Jurkat, Clone E6-1 (cell line): ENCODE results near the gene CA11.

ENCODE experiments used
- DNase-seq: peaks from one replicate; pipeline ENCODE4 v3.0.0-alpha.2; 2011; ENCODE audit warnings: low read depth, low spot score
- H3K4me3 ChIP-seq: 2 replicates; pipeline ENCODE4 v1.5.1; 2011; ENCODE audit warnings: mild to moderate bottlenecking, low read length, control low read depth, moderate library complexity

The CA11 gene

DNA sequence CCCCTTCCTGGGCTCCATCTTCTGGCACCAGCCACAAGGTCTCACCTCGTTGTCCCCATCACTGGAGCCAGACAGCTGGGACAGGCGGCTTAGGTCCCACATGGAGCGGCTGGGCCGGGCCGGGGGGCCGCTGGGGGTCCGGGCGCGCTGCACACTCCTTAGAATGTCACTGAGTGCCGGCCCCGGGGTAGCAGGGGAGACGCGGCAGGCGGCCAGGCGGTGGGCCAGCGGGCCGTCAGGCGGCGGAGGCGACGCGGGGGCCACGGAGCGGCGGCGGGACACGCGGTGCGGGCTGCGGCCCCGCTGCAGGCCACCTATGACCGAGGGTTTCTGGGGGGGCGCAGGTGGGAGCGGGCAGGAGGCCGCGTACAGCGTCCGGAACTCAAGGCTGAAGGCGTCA lies 42.5 kb downstream of the CA11 start:
- no peak for DNase-seq
- no peak overlapping the region for H3K4me3 ChIP-seq

DNA sequence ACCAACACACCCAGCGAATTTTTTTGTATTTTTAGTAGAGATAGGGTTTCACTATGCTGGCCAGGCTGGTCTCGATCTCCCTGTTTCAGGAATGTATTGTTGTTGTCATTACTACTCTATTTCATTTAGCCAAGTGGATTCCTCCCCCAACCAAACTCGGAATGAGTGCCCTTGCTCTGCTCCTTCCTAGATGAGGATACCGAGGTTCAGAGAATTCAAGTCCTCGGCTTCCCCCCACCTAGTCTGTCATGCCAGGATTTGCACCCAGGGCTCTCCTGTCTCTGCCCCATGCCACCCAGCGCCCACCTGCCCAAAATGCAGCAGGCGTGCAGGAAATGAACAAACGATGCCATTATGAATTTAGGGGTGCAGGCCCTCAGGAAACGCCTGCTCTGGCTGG lies 43.0 kb downstream of the CA11 start:
- H3K4me3 ChIP-seq, result no peak overlapping the region
- DNase-seq, result no peak

DNA sequence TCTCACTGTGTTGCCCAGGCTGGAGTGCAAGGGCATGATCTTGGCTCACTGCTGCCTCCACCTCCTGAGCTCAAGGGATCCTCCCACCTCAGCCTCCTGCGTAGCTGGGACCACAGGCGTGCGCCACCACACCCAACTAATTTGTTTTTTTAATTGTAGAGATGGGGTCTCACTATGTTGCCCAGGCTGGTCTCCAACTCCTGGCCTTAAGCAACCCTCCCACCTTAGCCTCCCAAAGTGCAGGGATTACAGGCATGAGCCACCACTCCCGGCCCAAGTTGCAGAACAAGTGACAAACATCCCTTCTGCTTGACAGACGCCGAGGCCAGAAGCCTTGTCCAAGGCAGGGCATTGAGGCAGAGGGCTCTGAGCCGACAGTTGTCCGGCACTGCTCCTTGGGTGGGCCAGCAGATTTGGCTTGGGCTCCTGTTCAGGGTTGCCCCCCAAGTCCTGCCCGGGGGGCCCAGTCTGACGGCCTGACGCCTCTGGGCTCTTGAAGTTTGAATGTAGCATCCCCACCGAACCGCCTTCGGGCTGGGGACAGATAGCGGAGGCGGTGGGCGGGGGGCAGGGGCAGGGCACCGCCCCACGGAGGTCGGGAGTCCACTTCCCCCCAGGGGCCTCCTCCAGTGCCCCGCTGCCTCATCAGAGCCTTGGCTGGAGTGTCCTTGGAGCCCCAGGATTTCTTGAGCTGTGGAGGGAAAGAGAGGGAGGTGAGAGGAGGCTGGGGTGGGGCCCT lies 45.1 kb downstream of the CA11 start:
- H3K4me3 ChIP-seq, result no peak overlapping the region
- no peak for DNase-seq

DNA sequence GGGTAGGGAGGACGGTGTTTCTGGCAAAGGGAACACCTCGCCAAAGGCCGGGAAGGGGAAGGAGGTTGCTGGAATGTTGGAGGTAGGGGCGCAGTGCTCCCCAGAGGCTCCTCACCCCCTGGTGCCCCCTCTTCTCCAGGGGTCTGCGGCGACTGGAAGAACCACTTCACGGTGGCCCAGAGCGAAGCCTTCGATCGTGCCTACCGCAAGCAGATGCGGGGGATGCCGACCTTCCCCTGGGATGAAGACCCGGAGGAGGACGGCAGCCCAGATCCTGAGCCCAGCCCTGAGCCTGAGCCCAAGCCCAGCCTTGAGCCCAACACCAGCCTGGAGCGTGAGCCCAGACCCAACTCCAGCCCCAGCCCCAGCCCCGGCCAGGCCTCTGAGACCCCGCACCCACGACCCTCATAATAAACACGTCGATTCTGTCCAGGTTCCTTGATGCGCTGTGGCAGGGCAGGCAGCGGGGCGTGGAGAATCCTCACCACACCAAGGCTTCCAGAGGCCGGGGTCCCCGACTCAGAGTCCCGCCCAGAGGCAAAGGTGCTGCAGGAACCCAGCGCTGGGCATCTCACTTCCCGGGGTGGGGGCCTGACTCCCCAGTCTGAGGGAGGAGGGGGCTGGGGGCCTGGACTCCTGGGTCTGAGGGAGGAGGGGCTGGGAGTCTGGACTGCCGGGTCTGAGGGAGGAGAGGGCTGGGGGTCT lies 46.8 kb downstream of the CA11 start:
- no peak overlapping the region for H3K4me3 ChIP-seq
- no peak for DNase-seq

DNA sequence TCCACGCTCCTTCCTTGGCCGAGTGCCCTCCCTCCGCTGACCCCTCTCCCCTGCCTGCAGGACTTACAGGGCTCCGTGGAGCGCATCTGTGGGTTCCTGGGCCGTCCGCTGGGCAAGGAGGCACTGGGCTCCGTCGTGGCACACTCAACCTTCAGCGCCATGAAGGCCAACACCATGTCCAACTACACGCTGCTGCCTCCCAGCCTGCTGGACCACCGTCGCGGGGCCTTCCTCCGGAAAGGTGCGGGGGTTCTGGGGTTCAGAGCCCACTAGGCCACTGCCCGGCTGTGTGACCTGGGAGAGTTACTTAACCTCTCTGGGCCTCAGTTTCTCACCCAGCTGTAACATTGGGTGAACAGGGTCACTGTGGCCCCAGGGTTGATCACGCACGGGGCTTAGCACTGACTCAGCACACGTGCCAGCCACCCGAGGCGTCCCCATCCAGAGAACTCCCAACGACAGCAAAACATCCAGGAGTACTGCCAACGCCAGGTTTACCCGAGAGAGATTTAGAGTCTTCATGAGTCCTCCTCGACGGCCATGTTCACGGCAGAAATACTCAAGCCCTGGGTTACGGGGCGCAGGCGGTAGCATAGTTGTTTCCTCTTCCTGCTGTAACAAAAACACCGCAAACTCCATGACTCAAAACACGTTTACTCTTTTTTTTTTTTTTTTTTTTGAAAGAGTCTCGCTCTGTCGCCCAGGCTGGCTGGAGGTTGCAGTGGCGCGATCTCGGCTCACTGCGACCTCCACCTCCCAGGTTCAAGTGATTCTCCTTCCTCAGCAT lies 49.1 kb downstream of the CA11 start:
- no peak for DNase-seq
- H3K4me3 ChIP-seq, result no peak overlapping the region

DNA sequence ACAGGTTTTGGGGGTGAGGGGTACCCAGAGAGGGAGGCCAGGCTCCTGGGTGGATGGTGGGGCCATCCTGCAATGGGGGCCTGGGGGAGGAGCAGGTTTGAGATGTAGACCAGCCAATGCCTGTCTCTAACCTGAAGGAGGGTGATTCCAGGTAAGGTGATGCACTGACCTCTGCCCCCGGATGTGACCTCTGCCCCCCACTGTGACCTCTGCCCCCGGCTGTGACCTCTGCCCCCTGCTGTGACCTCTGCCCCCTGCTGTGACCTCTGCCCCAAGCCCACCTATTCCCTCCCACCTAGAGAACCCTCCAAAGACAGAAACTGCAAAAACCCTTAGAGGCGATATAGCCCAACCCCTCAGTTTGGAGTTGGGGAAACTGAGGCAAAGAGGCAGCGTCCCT lies 49.8 kb downstream of the CA11 start:
- no peak for DNase-seq
- no peak overlapping the region for H3K4me3 ChIP-seq

DNA sequence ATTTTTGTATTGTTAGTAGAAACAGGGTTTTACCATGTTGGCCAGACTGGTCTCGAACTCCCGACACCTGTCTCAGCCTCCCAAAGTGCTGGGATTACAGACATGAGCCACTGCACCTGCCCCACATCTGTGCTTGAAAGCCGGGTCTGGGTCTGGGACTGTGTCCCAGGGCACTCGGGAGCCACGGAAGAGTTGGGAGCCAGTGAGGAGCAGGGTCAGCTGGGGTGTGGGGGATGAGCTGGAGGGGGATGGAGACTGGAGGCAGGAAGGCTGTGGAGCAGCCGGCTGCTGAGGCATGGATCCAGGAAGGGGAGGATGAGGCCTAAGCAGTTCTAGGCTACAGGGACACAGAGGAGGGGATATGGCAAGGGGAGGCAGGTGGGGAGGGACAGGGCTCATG lies 50.2 kb downstream of the CA11 start:
- DNase-seq, result no peak
- no peak overlapping the region for H3K4me3 ChIP-seq

DNA sequence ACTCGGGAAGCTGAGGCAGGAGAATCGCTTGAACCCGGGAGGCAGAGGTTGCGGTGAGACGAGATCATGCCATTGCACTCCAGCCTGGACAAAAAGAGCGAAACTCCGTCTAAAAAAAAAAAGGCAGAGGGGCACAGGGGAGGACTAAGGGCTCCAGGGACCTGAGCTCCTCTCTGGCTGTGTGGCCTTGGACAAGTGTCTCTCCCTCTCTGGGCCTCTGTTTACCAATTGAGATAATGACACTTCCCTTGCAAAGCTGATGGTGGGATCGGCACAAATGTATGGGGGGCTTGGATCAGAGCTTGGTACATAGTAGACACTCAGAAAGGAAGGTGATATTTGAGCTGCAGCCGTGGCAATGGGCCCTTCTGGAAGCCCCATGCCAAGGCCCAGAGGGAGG lies 50.8 kb downstream of the CA11 start:
- DNase-seq, result no peak
- no peak overlapping the region for H3K4me3 ChIP-seq

DNA sequence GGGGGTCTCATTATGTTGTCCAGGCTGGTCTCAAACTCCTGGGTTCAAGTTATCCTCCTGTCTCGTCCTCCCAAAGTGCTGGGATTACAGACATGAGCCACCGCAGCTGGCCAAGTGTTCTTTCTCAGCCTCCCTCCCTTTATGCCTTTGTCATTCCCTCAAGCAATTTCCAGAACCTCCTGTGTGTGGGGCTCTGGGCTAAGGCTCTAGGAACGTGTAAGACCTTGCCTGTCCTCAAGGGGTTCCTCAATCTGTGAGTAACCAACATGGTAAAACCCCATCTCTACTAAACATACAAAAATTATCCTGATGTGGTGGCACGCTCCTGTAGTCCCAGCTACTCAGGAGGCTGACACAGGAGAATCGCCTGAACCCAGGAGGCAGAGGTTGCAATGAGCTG lies 55.0 kb downstream of the CA11 start:
- H3K4me3 ChIP-seq, result no peak overlapping the region
- no peak for DNase-seq

DNA sequence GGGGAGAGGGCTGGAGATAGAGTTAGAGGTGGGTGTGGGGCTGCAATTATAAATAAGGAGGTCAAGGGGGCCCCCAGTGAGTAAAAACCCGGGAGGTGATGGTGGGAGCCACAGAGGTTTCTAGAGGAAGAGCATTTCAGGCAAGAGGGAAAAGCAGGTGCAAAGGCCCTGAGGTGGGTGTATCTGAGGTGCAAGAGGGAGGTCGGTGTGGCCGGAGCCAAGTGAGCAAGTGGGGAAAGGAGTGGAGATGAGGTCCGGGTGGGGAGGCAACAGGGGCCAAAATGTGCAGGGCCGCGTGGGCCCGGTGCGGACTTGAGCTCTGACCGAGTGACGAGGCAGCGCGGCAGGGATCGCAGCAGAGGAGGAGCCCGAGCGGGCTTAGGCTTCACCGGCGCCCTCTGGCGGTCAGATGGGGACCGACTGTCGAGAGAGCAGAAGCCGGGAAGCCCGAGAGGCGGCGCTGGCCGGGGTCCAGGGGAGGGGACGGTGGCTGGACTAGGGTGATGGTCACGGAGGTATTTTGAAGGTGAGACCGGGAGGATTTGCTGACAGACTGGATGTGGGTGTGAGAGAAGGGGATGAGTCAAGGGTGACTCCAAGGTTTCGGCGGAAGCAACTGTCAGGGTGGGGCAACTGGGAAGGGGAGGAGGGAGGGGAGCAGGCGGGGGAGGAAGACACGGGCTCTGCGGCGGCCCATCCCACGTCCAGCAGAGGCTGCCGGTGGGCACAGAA lies 57.2 kb downstream of the CA11 start:
- no peak overlapping the region for H3K4me3 ChIP-seq

More for the DNA sequence above, 57.2 kb downstream of the CA11 start:
- DNase-seq, result peak; percentile 51
